D341Med (cell line): ENCODE data around the gene ZCCHC3.
A peak's percentile ranks its signal among the peaks of the same experiment; 100 is the strongest.

Source experiments
- DNase-seq: peaks from one replicate; pipeline ENCODE4 v3.0.0; 2012; ENCODE audit warnings: low spot score

Gene ZCCHC3

GRCh38 chr20:346640-347316 lies 49.4 kb downstream of the ZCCHC3 start, which contains the start of gene NRSN2:
Gene NRSN2 (plus strand): TSS chr20:347111. CDS start chr20:349644, 2,533 bp downstream.
- peak; percentile 91 for DNase-seq

GRCh38 chr20:347317-347639 lies 49.9 kb downstream of the ZCCHC3 start:
- DNase-seq = no peak

GRCh38 chr20:347640-348484 lies 50.5 kb downstream of the ZCCHC3 start:
- peak; percentile 99 for DNase-seq

GRCh38 chr20:348972-349841 lies 51.8 kb downstream of the ZCCHC3 start:
- no peak for DNase-seq
